CD4-positive, alpha-beta T cell (primary cell): ENCODE measurements around the gene GRIA3. TPM values are rescaled to one million over a fixed set of nuclear protein-coding genes. Genes with fewer than 3 reads are reported as not detected.

Source experiments
- ATAC-seq: fragments of 200-7000 bp; cut with Tn5 transposase; one replicate; pipeline ENCODE4 v1.10.0; 2022; ENCODE audit warnings: mild to moderate bottlenecking; ENCODE audit not compliant: poor library complexity
- CTCF ChIA-PET: fragments of 350-600 bp; sonication (Branson Sonifier 250); formaldehyde crosslinking; loops from one replicate; lab custom pipeline; 2021; ENCODE audit warnings: antibody characterized with exemption, inconsistent platforms; lab: Charles Lee
- POLR2A ChIA-PET: fragments of 350-600 bp; sonication (Branson Sonifier 250); formaldehyde crosslinking; loops from one replicate; lab custom pipeline; 2021; ENCODE audit warnings: antibody characterized with exemption, inconsistent platforms; lab: Charles Lee
- DNase-seq, 14 experiments: peaks; one replicate each; pipeline ENCODE4 v3.0.0-alpha.2; 2013 to 2020; ENCODE audit warnings: mixed read lengths in 2 of 14
- H3K27ac ChIP-seq, 2 donors: one replicate each; pipeline versions ENCODE4 v1.5.1 to v1.7.0; 2013; ENCODE audit warnings: low read length in 2 of 2, low read depth in 1 of 2, mild to moderate bottlenecking in 1 of 2
- H3K27me3 ChIP-seq, 2 experiments: 1 replicate in 1 of 2; 2 replicates in 1 of 2; pipeline versions ENCODE4 v1.6.1 to v1.7.0; 2013; ENCODE audit warnings: low read length in 2 of 2, control low read depth in 1 of 2, mild to moderate bottlenecking in 1 of 2, moderate library complexity in 1 of 2; ENCODE audit not compliant: insufficient read depth in 2 of 2, control insufficient read depth in 1 of 2
- H3K36me3 ChIP-seq: one replicate; pipeline ENCODE4 v1.6.1; 2013; ENCODE audit warnings: low read length, control low read depth; ENCODE audit not compliant: insufficient read depth
- H3K4me1 ChIP-seq: one replicate; pipeline ENCODE4 v1.6.1; 2013; ENCODE audit warnings: low read length, control low read depth; ENCODE audit not compliant: insufficient read depth
- H3K4me3 ChIP-seq: one replicate; pipeline ENCODE4 v1.5.1; 2013; ENCODE audit warnings: mild to moderate bottlenecking, low read length, moderate library complexity
- H3K9me3 ChIP-seq, 2 experiments: 1 replicate in 1 of 2; 2 replicates in 1 of 2; pipeline versions ENCODE4 v1.6.1 to v1.7.0; 2013; ENCODE audit warnings: low read length in 2 of 2, mild to moderate bottlenecking in 2 of 2, control low read depth in 1 of 2, moderate library complexity in 1 of 2; ENCODE audit not compliant: control insufficient read depth in 1 of 2, insufficient read depth in 1 of 2
- H3K27ac Mint-ChIP-seq: one replicate; pipeline ENCODE4 v1.8.0; 2020; ENCODE audit warnings: mixed read lengths
- H3K27me3 Mint-ChIP-seq: one replicate; pipeline ENCODE4 v1.8.0; 2021; ENCODE audit warnings: mixed read lengths
- H3K36me3 Mint-ChIP-seq: one replicate; pipeline ENCODE4 v1.8.0; 2021; ENCODE audit warnings: low read depth, mixed read lengths
- H3K4me1 Mint-ChIP-seq: one replicate; pipeline ENCODE4 v1.8.0; 2021; ENCODE audit warnings: low read depth, mixed read lengths
- H3K4me3 Mint-ChIP-seq: one replicate; pipeline ENCODE4 v1.8.0; 2020; ENCODE audit warnings: mild to moderate bottlenecking, mixed read lengths
- H3K9me3 Mint-ChIP-seq: one replicate; pipeline ENCODE4 v1.8.0; 2020; ENCODE audit warnings: mixed read lengths
- CTCF ChIP-seq: fragments of 200-600 bp; IDR thresholded peaks from one replicate; pipeline ENCODE4 v1.8.0; 2022; ENCODE audit warnings: antibody characterized with exemption, mild to moderate bottlenecking
- intact Hi-C, 2 experiments: fragments of 100-400 bp; cut with DNase I in 1 of 2; cut with micrococcal nuclease in 1 of 2; formaldehyde crosslinking; loops; one replicate each; pipeline versions ENCODE4 v1.15.1 to v1.9.0; 2023 to 2025; cut with DNase I, micrococcal nuclease
- total RNA-seq, 174 experiments: library from RNA in 2 of 174; stranded (reverse) in 2 of 174; gene quantifications; one replicate each; pipeline ENCODE4 v1.2.3 and lab custom pipeline; 2021 to 2026

GRIA3 gene
- total RNA-seq, 2 experiments from 2014 or later: not detected

GRCh38 chrX:123291623-123292022 is 107.5 kb downstream of the GRIA3 start:
- H3K27ac ChIP-seq: no peak overlapping the region
- no peaks in the 10 kb centered on the region for H3K27me3 ChIP-seq
- H3K36me3 ChIP-seq: no peaks in the 10 kb centered on the region
- ChIA-PET POLR2A (no interaction called here), CTCF (no interaction called here)
- H3K27ac Mint-ChIP-seq: no peak overlapping the region
- intact Hi-C loops: no loop called here
- TF ChIP-seq CTCF: no peak
- no peaks in the 10 kb centered on the region for H3K9me3 ChIP-seq
- H3K4me1 Mint-ChIP-seq: no peaks in the 10 kb centered on the region
- ATAC-seq (no peak), DNase-seq (no peak)
- no peak overlapping the region for H3K4me3 ChIP-seq
- H3K27me3 Mint-ChIP-seq: no peaks in the 10 kb centered on the region
- no peaks in the 10 kb centered on the region for H3K9me3 Mint-ChIP-seq
- H3K4me3 Mint-ChIP-seq: no peak overlapping the region
- no peaks in the 10 kb centered on the region for H3K36me3 Mint-ChIP-seq
- no peaks in the 10 kb centered on the region for H3K4me1 ChIP-seq

GRCh38 chrX:123298026-123298425 is 113.9 kb downstream of the GRIA3 start:
- Histone ChIP-seq H3K9me3 (no peaks in the 10 kb centered on the region), H3K27ac (no peak overlapping the region), H3K4me3 (no peak overlapping the region), H3K27me3 (peaks cover 0 to 3% of the 10 kb centered on the region in 2 experiments), H3K36me3 (no peaks in the 10 kb centered on the region), H3K4me1 (no peaks in the 10 kb centered on the region)
- DNase-seq (no peak), ATAC-seq (no peak)
- intact Hi-C loops: no loop called here
- no peaks in the 10 kb centered on the region for H3K4me1 Mint-ChIP-seq
- H3K27me3 Mint-ChIP-seq: no peaks in the 10 kb centered on the region
- no peak for TF ChIP-seq CTCF
- CTCF ChIA-PET: interaction anchor here (1.1 kb wide), 1 partner anchor 17 kb away, joined by 3 read pairs; no protein-coding TSS in a partner anchor
- no peaks in the 10 kb centered on the region for H3K36me3 Mint-ChIP-seq
- no peak overlapping the region for H3K4me3 Mint-ChIP-seq
- H3K27ac Mint-ChIP-seq: no peak overlapping the region
- no peaks in the 10 kb centered on the region for H3K9me3 Mint-ChIP-seq
- POLR2A ChIA-PET: no interaction called here

GRCh38 chrX:123303429-123303828 is 119.4 kb downstream of the GRIA3 start:
- Mint-ChIP-seq H3K36me3 (no peaks in the 10 kb centered on the region), H3K9me3 (no peaks in the 10 kb centered on the region), H3K27ac (no peak overlapping the region), H3K4me3 (no peak overlapping the region), H3K27me3 (no peaks in the 10 kb centered on the region), H3K4me1 (no peaks in the 10 kb centered on the region)
- ATAC-seq (no peak), DNase-seq (no peak)
- H3K4me3 ChIP-seq: no peak overlapping the region
- H3K27me3 ChIP-seq: peaks cover 0 to 3% of the 10 kb centered on the region in 2 experiments
- CTCF ChIA-PET: no interaction called here
- H3K36me3 ChIP-seq: no peaks in the 10 kb centered on the region
- H3K4me1 ChIP-seq: no peaks in the 10 kb centered on the region
- intact Hi-C loops: no loop called here
- H3K27ac ChIP-seq: no peak overlapping the region
- POLR2A ChIA-PET: no interaction called here
- TF ChIP-seq CTCF: no peak
- no peaks in the 10 kb centered on the region for H3K9me3 ChIP-seq
